Activated T-cell treated with anti-CD3 and anti-CD28 coated beads, Interleukin-2, amount 50 U/mL, for 48 hours (primary cell): Measurements from ENCODE around the gene TNS4.
"Not testable (repeated sequence)": the region's sequence is repeated elsewhere in the genome, so short reads cannot be mapped to it uniquely, and the experiment has no call there.

Experiments
- DNase-seq, 2 experiments: peaks; one replicate each; pipeline ENCODE4 v3.0.0-alpha.2; 2020

Gene TNS4, protein sequence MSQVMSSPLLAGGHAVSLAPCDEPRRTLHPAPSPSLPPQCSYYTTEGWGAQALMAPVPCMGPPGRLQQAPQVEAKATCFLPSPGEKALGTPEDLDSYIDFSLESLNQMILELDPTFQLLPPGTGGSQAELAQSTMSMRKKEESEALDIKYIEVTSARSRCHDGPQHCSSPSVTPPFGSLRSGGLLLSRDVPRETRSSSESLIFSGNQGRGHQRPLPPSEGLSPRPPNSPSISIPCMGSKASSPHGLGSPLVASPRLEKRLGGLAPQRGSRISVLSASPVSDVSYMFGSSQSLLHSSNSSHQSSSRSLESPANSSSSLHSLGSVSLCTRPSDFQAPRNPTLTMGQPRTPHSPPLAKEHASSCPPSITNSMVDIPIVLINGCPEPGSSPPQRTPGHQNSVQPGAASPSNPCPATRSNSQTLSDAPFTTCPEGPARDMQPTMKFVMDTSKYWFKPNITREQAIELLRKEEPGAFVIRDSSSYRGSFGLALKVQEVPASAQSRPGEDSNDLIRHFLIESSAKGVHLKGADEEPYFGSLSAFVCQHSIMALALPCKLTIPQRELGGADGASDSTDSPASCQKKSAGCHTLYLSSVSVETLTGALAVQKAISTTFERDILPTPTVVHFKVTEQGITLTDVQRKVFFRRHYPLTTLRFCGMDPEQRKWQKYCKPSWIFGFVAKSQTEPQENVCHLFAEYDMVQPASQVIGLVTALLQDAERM

DNA sequence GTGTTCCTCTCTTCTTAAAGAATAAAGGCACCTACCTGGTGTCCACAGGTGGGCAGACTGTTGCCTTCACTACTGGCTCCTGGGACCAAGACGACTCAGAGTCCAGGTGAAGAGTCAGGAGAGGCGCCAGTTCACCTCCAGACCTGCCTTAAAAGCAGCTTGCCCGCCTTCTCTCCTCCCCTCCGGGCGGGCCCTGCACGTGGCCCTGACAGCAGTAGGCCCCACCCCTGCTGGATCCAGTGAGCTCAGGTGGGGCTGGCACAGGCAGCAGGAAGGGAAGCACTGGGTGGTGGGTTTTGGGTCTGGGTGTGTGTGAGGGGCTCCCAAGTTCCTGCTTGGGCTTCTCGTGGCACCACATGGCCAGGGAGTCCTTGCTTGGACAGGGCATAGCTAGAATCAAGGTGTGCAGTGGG lies at the start of gene TNS4:
TNS4 (minus strand) TSS at position 125 of the 413 bp plus-strand sequence. CDS start 5,198 bp downstream, outside the sequence.
- DNase-seq, result no peak

DNA sequence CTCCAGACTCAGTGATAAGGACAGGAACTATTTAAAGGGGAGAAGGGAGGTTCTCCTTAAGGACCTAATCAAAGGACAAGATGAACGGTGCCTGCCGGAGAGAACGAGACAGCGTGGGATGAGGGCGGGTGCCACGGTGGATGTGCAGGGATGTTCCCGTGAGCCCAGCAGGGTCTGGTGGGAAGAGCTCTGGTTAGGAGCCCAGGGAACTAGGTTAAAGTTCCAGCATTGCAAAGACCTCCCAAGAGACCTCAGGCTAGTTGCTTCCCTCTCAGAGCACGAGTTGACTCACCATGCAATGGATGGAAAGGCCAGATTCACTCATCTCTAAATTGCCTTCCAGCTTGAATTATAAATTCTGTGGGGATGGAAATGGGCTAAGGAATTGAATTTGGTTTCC lies 49.2 kb upstream of the TNS4 start:
- peak; percentile 19 to 23 for DNase-seq

DNA sequence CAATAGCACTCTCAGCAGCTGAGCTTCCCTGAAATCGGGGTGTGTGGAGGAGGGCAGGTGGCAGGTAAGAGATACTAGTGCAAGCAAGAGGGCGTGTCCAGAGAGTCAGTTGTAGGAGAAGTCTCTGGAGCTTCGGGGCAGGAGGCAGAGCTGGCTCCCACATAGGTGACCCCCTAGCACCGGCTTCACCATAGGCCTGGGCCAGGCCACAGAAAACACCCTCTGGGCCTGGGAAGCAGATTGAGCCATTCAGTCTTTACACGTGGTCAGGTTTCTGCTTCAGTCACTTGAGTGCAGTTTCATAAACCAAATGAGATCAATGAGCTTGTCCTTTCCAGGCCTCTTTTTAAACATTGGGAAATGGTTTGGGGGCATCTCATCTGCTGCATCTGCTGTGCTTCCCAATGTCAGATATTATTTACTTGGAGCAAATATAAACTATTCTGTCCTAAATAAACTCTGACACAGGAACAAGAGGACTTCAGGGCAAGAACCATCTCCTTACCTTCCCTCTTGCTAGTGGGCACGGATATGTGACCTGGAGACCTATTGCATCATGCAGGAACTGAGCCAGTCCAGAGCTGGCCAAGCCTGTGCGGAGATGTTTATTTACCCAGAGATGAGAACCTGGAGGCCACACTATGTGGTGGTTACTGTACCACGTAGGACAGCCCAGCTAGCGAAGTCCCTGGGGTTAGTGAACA lies 47.7 kb upstream of the TNS4 start:
- DNase-seq, result peak; percentile 36 to 44

DNA sequence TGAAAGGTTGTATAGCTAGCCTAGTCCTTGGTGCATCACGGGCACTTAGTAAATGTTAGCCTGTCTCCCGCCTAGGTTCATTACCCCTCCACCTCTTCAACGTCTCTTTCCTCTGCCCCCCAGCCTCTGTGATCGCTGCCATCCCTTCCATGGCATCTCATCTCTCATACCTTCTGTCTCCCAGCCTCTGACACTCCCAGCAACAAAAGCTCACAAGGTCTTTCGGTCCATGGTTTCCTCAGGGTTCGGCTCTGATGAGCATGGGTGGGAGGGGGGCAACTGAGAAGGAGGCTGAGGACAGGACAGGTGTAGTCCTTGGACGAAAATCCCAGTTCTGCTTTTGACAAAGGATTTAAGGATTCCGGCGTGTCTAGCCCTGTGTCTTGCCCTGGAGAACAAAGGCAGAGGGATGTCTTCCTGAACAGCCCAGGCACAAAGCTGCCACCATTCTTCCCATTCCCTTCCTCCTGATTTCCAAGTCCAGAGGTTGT lies 47.1 kb upstream of the TNS4 start:
- DNase-seq, result peak in 1 of 2 experiments; percentile 24

DNA sequence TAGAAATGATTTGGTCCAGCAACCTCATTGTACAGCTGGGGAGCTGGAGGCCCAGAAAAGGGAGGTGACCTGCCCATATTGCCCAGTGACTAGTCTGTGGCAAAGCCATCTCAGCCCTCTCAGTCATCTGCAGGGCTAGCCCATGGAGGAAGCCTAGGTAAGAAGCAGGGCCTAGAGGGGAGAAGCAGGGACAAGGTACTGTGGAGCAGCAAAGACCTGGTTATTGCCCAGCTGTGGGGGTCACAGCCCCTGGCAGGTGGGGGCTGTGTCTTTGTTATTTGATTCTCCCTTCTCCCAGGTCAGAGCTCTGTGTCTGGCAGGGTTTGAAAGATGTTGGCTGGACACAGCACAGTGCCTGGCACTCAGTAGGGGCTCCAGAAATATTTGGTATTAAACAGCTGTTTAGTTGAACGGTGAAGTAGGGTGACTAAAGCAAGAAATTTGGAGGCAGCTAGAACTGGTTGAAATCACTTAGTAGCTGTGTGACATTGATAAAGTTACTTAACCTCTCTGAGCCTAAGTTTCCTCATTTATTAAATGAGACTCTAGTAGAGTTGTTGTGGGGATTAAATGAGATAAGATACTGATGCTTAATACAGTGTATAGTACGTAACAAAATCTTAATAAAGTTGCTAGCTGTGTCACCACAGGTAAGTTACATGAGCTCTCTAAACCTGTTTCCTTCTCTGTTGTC lies 46.5 kb upstream of the TNS4 start:
- DNase-seq, result peak in 1 of 2 experiments; percentile 31

DNA sequence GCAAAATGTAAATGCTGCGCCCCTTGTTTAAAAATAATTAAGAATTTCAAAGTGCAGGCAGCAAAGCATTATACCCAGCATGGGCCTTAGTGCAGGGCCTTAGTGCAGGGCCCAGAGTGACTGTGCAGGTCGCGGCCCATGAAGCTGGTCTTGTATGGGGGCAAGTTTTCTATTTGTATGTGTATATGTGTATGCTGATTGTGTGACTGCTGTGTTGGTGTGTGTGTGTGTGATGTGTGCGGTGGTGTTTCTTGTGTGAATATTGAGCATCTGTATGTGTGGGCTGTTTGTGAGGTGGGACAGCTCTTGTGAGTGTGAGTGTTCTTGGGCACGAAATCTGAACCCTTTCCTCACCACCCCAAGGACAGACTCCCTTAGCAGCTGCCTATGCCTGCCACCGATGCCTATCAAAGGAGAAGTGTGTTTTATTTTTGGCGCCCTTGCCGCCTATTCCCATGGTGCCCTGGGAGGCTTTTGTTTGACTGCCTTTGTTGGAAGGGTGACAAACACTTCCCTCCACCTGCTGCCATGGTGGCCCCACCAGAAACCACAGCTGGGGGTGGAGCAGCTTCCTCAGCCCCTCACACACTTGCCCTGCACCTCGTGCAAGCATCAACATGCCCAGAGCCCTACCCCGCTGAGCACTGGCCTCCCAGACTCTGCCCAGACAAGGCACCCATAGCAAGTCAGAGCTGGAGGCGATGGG lies 45.8 kb upstream of the TNS4 start:
- DNase-seq, result peak; percentile 71 to 77

DNA sequence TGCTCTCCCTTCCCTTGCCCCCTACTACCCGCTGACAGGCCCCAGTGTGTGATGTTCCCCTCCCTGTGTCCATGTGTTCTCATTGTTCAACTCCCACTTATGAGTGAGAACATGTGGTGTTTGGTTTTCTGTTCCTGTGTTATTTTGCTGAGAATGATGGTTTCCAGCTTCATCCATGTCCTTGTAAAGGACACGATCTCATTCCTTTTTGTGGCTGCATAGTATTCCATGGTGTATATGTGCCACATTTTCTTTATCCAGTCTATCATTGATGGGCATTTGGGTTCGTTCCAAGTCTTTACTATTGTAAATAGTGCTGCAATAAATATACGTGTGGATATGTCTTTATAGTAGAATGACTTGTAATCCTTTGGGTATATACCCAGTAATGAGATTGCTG lies 45.1 kb upstream of the TNS4 start:
- DNase-seq, result not testable (repeated sequence)

DNA sequence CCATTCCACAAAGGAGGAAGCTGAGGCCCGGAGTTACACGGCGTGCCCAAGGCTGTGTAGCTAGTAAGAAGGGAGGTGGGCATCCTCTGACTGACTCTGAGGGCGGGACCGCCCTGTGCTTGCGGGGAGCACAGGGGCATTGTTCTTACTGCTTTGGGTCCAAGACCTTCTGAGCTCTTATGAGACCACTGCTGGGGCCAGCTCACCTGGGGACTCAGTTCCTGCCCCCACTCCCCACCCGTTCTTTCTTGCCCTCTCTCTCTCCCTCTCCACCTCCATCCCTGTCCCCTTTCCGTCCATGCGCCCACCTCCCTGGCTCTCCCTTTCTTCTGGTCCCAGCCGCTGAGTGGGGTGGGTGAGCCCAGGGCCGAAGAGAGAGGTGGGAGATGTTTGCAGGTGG lies 44.2 kb upstream of the TNS4 start:
- peak in 1 of 2 experiments; percentile 19 for DNase-seq

DNA sequence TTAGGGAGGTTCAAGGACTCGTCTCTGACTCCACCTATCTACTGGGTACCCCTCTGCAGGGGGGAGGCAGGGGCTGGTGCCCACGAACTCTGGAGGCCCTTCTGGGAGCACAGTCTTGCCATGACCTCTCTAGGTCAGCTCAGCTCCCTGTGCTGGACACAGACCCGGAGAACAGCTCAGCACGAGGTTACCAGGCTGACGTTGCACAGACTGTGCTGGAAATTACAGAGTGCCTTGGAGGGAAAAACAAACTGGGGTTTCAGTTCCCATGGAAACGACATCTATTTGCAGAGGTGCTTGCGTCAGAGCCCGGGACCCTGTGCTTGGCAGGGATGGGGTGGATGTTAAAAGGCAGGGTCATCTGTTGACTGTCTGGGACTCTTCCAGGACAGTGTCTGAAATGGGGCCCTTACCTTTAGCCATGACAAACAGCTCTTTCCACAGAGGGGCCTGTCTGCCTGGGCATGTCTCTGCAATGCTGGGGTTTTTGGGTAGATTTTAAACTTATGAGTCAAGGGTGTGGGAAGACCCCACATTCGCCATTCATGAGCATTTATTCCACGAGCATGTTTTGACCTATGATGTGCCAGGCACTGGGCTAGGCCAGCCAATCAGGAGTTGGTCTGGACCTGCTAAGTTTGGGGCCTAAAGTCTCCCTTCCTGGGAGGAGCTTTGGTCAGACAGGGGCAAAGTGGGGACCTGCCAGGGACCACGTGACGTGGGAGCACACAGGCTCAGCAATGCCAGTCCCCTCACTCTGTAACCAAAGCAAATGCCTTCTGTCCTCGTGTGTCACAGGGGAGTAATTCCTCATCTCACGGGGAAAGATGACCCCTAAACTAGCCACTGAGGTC lies 41.4 kb upstream of the TNS4 start:
- DNase-seq, result peak; percentile 77 to 80

DNA sequence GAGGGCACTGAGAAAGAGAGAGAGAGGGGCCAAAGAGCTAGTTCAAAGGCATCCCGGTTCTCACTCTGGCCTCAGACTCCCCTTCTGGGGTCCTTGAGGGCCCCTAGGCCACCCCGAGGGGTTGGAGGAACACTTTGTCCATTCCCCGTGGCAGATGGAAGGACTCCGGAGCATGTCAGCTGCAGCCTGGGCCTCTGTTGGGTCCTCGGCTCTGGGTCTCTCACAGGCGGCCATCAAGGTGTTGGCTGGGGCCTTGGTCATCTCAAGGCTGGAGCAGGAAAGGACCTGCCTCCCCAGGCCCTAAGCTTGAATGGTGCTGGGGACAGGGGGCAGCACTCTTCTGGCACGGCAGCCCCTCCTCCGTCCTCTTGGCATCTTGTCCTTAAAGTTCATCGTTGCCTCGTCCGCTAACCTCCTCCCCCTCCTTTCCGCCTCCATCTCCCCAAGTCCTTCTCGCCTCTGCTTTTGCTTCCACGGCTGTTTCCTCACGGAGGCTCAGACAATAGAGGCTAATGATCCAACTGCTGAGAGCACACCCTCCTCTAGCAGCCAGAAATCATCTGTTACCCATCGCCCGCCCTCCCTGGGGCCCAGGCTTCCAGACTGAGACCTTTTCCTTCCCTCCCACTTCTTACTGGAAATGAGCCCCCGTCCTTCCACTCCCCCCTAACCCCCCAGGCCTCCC lies 40.6 kb upstream of the TNS4 start:
- DNase-seq, result no peak

DNA sequence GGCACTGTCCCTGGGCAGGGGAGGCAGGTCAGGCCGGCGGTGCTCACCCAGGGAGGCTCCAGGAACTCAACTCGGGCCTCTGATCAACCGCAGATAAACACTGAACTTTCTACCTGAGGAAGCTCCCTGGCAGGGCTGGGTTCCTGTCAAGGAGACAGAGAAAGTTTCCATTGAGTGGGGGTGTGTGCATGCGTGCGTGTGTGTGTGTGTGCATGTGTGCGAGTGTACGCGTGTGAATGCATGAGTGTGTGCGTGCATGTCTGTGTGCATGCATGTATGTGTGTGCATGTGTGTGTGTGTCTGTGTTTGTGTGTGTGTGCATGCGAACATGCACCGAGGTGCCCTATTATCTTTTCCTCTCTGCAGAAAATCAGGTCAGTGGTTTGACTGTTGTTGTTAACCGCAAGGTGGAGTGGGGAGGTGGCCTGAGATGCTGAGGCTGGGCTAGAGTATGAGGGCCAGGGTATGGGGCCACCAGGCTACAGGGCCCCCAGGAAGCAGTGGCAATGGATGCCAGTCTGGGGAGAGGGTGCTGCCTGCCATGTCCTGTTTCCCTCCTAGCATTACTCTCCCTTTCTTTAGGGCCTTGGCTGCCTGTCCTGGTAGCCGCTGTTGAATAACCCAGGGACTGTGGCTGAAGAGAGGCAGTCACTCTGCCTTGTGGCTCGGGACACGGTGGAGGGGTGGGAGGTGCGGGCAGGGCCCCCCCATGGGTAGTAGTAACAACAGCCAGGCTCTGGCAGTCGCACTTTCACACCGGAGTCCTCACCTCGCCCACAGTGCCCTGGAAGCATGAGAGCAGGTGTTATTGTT lies 39.8 kb upstream of the TNS4 start:
- peak; percentile 84 to 86 for DNase-seq

DNA sequence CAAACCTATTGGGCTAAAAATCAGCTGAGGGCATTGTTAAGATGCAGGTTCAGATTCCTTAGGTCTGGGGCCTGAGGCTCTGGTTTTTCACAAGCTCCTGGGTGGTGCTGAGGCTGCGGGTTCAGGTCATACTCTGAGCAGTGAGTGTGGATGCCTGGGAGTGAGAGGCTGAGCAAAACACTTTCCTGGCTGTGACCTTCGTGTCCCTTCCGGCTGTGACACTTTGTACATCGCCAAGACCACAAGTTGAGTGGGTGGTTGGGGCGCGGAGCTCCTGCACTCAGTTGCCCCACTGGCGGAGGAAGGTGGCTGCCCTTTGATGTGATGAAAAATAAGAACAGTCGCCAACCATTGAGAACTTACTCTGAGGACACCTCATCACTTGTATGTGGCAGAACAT lies 39.0 kb upstream of the TNS4 start:
- DNase-seq, result peak; percentile 82 to 85

DNA sequence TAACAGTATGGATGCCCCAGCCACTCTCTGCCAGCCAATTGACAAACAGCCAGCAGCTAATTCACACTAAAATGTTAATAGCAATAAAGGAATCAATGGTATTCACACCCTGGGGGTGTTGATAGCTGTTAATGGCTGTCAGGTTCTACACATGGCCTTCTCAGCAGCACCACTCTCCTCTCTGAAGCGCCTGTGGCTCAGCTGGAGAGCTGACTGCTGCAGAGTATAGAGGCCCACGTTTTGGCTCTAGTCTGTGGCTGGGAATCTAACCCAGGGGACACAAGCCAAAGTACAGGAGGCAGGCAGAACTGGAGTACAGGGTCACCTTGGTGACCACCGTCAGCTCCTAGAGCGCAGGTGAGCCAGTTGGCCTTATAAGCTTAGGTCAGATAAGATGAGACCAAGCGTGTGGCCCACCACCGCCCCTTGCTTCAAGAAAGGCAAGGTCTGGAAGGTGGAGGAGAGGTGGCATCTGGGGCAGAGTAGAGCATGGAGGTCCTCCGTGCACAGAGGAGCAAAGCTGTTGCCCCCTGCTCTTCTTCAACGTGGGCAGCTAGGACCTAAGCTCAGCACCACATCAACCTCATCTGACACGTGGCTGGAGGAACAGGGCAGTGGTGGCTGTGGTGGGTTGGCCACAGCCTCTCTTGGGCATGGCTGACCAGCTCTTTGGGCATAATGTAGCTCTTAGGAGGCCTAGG lies 38.4 kb upstream of the TNS4 start:
- DNase-seq, result no peak

DNA sequence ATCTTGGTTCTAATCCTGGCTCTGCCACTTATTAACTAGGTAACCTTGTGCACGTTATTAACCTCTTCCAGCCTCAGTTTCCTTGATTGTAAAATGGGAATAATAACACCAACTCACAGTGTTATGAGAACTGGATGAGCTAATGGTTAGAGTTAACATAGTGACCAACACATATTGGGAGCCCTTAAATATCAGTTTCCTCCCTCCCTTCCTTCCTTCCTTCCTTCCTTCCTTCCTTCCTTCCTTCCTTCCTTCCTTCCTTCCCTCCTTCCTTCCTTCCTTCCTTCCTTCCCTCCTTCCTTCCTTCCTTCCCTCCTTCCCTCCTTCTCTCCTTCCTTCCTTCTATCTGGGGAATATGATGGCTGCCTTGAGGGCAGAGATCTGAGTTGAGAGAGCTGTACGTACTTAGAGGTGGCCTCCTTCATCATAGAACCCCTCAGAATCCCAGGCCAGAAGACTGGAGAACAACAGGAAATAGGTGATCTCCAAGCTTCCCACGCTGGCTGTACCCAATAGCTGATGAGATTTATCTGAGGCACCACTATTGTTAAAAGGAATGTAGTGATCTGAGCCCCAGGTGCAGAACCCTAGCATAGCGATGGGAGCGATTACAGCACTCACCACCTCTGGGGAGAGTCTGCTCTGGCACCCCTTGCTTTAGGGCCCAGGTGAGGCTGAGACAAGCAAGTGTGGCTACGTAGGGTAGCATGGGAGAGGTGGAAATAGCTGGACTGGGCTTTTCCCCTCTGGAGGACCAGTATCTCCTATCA lies 37.7 kb upstream of the TNS4 start:
- DNase-seq, result peak in 1 of 2 experiments; percentile 21

DNA sequence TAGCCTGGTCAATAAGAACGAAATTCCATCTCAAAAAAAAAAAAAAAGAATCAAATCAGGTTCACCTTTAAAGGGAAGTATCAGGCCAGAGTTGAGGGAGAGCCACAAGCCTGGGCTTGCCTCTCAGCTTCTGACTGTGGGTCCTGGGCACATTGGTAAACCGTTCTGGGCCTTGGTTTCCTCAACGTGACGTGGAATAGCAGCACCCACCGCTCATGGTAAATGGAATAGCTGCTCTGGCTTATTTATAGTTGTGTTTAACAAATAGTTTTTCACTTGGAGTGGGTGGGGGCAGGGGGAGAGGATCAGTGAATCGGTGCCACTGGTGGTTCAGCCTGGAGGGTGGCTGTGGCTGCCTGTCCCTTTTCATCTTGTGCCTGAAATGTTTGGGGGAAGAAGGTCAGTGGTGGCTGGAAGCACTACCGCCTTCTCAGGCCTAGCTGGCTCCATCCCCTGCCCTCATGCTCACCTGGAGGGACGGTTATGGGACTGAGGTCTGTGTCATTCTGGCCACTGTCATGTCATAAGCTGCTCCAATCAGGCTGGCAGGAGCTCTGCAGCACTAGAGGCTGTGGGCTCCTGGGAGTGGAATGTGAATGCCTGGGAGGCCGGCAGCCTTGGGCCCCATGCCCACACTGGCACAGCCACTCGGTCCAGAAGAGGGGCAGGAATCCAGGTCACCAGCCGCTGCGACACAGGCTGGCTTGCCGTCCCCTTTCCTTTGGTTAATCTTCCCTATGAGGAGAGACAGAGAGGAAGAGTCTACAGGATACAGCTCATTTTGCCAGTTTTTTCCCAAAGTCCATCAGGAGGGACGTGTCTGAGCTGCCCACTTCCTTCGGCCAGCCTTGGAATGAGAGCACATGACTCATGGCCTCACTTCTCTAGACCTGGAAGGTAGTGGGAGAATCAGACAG lies 36.9 kb upstream of the TNS4 start:
- DNase-seq, result peak in 1 of 2 experiments; percentile 19

DNA sequence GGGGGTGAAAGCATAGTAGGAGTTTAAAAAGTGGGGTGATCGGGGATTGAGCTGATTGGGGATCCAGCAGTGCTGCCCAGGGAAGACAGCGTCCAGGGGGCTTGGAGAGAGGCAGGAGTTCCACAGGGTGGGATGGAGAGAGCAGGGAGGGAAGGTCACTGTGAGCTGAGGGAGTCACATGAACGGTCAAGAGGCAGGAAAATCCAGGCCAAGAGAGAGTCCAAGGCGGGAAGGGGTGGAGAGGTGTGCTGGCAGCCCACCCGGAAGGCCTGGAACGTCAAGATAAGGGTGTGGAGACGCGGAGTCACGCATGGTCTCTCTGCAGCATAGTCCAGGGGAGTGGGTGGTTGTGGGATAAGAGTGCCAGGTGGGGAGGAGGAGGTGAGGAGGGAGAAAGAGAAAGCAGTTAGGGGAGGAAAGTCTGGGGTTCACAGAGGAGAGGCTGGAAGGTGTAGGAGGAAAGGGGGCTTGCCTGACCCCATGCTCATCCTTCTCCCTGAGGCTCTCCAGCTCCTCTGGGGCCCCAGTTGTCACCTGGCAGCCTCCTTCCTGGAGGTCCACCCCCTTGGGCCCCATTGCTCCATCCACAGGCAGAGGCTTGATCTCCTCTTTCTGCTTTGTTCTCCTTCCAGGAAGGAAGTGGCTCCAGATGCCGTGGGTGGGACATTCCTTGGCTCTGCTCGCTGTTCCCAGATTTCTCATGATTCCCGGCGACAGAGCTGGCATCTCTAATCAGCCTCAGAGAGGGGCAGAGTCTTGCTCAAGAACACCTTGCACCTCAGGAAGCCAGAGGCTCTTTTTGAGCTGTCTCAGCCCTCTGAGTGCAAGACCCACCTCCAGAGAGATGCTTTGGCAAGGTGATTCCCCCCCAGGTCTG lies 35.1 kb upstream of the TNS4 start:
- no peak for DNase-seq
